IPS-NIHi11 (cell line): ENCODE measurements around the gene GSTT2.
A peak's percentile ranks its signal among the peaks of the same experiment; 100 is the strongest.
"Not testable (repeated sequence)": the region's sequence is repeated elsewhere in the genome, so short reads cannot be mapped to it uniquely, and the experiment has no call there.

ENCODE experiments used
- DNase-seq: peaks from one replicate; pipeline ENCODE4 v3.0.0; 2012; ENCODE audit warnings: mixed read lengths, low spot score

The GSTT2 gene

GRCh38 chr22:23974345-23974744, 5.6 kb upstream of the GSTT2 start, which contains the start of gene DDT:
DDT (minus strand) TSS chr22:23974441; CDS start chr22:23974414, 27 bp downstream.
- not testable (repeated sequence) for DNase-seq

- DNase-seq, result not testable (repeated sequence)
Measured at GRCh38 chr22:23974836-23975352, 5.0 kb upstream of the GSTT2 start.

- DNase-seq, result not testable (repeated sequence)
Measured at GRCh38 chr22:23977304-23977703, 2.6 kb upstream of the GSTT2 start.

- DNase-seq, result not testable (repeated sequence)
Measured at GRCh38 chr22:23980567-23980966, 633 bp downstream of the GSTT2 start.

GRCh38 chr22:23984430-23984829, 4.5 kb downstream of the GSTT2 start:
- DNase-seq, result peak; percentile 18

- DNase-seq, result not testable (repeated sequence)
Measured at GRCh38 chr22:23986089-23986488, 6.2 kb downstream of the GSTT2 start.

- not testable (repeated sequence) for DNase-seq
Measured at GRCh38 chr22:23986538-23987178, 6.7 kb downstream of the GSTT2 start.

- not testable (repeated sequence) for DNase-seq
Measured at GRCh38 chr22:23989583-23990244, 9.8 kb downstream of the GSTT2 start.

GRCh38 chr22:23993080-23993479, 13.1 kb downstream of the GSTT2 start:
- DNase-seq, result not testable (repeated sequence)

GRCh38 chr22:23993581-23994177, 13.7 kb downstream of the GSTT2 start:
- DNase-seq, result not testable (repeated sequence)

GRCh38 chr22:23997092-23997491, 17.2 kb downstream of the GSTT2 start:
- DNase-seq, result no peak

- DNase-seq, result not testable (repeated sequence)
Measured at GRCh38 chr22:23999779-24000178, 19.8 kb downstream of the GSTT2 start.

GRCh38 chr22:24001314-24001713, 21.4 kb downstream of the GSTT2 start:
- DNase-seq, result peak; percentile 81

- DNase-seq, result no peak
Measured at GRCh38 chr22:24002272-24002671, 22.3 kb downstream of the GSTT2 start.

- no peak for DNase-seq
Measured at GRCh38 chr22:24002851-24003250, 22.9 kb downstream of the GSTT2 start.

GRCh38 chr22:24003887-24004286, 24.0 kb downstream of the GSTT2 start:
- DNase-seq, result peak; percentile 11

- no peak for DNase-seq
Measured at GRCh38 chr22:24005201-24005600, 25.3 kb downstream of the GSTT2 start, which contains the start of gene GSTT4. GSTT4 (minus strand) TSS chr22:24005453; CDS start chr22:24005356, 97 bp downstream.

- no peak for DNase-seq
Measured at GRCh38 chr22:24006207-24006913, 26.4 kb downstream of the GSTT2 start.

GRCh38 chr22:24006914-24007214, 26.9 kb downstream of the GSTT2 start:
- DNase-seq, result no peak

- no peak for DNase-seq
Measured at GRCh38 chr22:24007253-24008021, 27.5 kb downstream of the GSTT2 start.

GRCh38 chr22:24008022-24008283, 28.0 kb downstream of the GSTT2 start:
- no peak for DNase-seq
